AG09309 (cell line): ENCODE measurements around the gene DDX25.
"Not testable (repeated sequence)": the region's sequence is repeated elsewhere in the genome, so short reads cannot be mapped to it uniquely, and the experiment has no call there.

ENCODE experiments used
- DNase-seq: peaks from one replicate; pipeline ENCODE4 v3.0.0-alpha.2; 2010; ENCODE audit warnings: low read depth
- H3K4me3 ChIP-seq: 2 replicates; pipeline ENCODE4 v1.5.1; 2011; ENCODE audit warnings: mild to moderate bottlenecking, low read depth, low read length, moderate library complexity; ENCODE audit not compliant: control insufficient read depth
- TF ChIP-seq, protein P1 (sequence below): IDR thresholded peaks from 2 replicates; pipeline ENCODE4 v1.5.1; 2011; ENCODE audit warnings: mild to moderate bottlenecking, low read depth, low read length, inconsistent platforms; ENCODE audit not compliant: insufficient read depth, control insufficient read depth; ENCODE audit errors: missing control alignments

Gene DDX25

DNA sequence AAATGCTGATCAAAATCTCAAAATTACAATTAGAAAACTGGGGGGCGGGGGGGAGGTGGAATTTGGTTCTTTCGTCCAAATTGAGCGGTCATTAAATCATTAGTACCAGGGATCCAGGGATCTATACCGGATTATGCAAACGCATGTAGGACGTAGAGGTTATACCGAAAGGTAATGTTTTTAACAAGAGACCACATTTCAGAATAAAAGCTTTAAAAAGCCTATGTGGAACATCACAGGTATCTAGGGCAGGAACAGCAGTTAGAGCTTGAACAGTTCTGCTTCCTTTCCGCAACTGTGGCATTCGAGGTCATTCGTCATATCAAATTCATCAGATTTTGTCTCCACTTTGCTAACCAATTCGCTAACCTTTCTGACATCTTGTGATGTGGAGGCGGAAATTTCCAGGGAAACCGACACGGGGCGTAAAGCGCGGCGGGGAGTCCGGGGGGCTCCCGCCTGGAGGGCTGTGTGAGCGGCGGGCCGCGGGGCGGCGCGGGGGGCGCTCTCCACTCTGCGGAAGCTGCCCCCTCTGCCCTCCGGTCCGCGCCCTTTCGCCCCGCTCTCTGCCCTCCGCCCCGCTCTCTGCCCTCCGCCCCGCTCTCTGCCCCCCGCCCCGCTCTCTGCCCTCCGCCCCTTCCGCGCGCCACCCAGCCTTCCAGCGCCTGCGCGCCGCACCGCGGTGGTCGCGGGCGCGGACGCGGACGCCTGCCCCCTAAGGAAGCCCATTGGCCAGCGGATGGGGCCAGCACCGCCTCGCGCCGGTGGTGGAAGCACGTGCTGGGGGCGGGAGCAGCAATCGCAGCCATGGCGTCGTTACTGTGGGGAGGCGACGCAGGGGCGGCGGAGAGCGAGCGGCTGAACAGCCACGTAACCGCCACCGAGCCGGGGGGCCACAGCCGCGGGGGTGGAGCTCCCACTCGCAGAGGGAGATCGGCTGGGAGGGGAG, at the start of gene DDX25:
DDX25 (plus strand) TSS at position 798 of the 949 bp plus-strand sequence; CDS start at position 808, 10 bp downstream.
- no peak within 1 kb of the TSS for H3K4me3 ChIP-seq
- TF ChIP-seq, protein P1, sequence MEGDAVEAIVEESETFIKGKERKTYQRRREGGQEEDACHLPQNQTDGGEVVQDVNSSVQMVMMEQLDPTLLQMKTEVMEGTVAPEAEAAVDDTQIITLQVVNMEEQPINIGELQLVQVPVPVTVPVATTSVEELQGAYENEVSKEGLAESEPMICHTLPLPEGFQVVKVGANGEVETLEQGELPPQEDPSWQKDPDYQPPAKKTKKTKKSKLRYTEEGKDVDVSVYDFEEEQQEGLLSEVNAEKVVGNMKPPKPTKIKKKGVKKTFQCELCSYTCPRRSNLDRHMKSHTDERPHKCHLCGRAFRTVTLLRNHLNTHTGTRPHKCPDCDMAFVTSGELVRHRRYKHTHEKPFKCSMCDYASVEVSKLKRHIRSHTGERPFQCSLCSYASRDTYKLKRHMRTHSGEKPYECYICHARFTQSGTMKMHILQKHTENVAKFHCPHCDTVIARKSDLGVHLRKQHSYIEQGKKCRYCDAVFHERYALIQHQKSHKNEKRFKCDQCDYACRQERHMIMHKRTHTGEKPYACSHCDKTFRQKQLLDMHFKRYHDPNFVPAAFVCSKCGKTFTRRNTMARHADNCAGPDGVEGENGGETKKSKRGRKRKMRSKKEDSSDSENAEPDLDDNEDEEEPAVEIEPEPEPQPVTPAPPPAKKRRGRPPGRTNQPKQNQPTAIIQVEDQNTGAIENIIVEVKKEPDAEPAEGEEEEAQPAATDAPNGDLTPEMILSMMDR: no peak
- DNase-seq: no peak

DNA sequence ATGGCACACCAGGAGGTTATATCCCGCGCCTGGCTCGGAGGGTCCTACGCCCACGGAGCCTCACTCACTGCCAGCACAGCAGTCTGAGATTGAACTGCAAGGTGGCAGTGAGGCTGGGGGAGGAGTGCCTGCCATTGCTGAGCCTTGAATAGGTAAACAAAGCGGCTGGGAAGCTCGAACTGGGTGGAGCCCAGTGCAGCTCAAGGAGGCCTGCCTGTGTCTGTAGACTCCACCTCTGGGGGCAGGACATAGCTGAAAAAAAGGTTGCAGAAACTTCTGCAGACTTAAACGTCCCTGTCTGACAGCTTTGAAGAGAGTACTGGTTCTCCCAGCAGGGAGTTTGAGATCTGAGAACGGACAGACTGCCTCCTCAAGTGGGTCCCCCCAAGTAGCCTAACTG, 46.6 kb upstream of the DDX25 start:
- not testable (repeated sequence) for DNase-seq, H3K4me3 ChIP-seq

DNA sequence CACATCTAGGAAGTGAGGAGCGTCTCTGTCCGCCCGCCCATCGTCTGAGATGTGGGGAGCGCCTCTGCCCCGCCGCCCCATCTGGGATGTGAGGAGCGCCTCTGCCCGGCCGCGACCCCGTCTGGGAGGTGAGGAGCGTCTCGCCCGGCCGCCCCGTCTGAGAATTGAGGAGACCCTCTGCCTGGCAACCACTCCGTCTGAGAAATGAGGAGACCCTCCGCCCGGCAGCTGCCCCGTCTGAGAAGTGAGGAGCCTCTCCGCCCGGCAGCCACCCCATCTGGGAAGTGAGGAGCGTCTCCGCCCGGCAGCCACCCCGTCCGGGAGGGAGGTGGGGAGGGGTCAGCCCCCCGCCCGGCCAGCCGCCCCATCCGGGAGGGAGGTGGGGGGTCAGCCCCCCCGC, 41.5 kb upstream of the DDX25 start:
- H3K4me3 ChIP-seq, DNase-seq: not testable (repeated sequence)

DNA sequence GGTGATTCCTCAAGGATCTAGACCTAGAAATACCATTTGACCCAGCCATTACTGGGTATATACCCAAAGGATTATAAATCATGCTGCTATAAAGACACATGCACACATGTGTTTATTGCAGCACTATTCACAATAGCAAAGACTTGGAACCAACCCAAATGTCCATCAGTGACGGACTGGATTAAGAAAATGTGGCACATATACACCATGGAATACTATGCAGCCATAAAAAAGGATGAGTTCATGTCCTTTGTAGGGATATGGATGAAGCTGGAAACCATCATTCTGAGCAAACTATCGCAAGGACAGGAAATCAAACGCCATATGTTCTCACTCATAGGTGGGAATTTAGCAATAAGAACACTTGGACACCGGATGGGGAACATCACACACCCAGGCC, 39.0 kb upstream of the DDX25 start:
- DNase-seq, H3K4me3 ChIP-seq: not testable (repeated sequence)

DNA sequence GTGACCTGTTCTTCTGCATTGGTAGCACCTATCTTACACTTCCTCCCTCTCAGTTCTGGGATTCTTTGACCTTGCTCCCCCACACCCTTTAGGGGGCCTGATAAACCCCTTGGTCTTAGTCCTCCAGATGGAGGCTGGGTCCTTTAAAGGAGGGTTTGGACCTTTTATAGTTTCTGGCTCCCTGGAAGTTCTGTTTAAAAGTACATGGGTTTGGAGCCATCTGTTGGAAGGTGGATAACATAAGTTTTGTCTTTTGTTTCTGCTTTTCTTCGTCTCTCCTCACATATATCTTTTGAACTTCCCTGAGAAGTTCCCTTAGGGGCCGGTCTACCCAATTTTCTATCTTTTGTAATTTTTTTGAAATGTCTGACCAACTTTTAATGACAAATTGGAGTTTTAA, 34.8 kb upstream of the DDX25 start:
- no peak overlapping the region for H3K4me3 ChIP-seq
- TF ChIP-seq, protein P1: no peak
- DNase-seq: no peak

DNA sequence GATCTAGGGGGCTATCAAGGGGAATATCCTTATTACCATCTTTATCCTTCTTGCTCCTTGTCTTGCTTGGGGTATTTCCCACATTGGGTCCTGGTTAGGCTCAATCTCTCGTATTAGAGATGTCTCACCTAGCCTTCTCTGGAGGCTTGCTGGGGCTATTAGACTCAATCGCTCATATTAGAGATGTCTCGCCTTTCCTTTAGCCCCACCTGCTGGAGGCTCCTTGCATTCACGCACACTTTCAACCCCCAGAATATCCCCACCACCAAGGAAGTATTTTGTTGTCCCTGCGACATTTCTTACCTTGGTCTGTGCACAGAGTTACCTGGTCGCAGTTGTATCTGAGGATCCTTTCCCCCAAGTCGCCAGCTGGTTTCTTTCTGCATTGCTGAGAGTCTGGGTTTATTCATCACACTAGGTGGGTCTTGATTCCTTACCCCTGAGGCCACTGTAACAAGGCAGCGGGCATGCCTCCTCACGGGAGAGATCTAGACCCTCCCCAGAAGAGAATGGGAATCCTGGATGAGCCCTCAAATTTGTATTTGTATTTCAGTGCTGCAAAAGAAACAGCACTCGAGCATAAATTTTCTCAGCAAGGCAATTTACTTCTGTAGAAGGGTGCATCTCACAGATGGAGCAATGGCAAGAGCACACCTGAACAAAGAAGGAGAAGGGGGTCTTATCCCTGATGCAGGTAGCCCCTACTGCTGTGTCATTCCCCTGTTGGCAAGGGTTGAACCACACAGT, 32.7 kb upstream of the DDX25 start:
- DNase-seq: no peak
- no peak overlapping the region for H3K4me3 ChIP-seq
- TF ChIP-seq, protein P1: peak; percentile 67

DNA sequence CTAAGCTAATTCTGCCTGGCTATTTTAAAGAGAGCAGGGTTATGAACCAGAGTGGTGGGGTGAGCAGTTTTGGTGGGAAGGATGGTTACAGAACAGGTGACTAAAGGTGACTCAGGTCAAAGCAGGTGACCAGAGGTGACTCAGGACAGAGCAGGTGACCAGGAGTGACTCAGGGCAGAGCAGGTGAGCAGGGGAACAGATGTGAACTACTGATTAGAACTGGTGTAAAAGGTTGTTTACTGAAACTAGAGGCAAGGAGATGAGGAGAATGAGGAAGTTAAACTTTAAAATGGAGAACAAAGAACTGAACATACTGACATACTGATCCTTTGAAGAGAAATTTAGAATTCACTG, 32.2 kb upstream of the DDX25 start:
- TF ChIP-seq, protein P1: no peak
- DNase-seq: no peak
- H3K4me3 ChIP-seq: no peak overlapping the region

DNA sequence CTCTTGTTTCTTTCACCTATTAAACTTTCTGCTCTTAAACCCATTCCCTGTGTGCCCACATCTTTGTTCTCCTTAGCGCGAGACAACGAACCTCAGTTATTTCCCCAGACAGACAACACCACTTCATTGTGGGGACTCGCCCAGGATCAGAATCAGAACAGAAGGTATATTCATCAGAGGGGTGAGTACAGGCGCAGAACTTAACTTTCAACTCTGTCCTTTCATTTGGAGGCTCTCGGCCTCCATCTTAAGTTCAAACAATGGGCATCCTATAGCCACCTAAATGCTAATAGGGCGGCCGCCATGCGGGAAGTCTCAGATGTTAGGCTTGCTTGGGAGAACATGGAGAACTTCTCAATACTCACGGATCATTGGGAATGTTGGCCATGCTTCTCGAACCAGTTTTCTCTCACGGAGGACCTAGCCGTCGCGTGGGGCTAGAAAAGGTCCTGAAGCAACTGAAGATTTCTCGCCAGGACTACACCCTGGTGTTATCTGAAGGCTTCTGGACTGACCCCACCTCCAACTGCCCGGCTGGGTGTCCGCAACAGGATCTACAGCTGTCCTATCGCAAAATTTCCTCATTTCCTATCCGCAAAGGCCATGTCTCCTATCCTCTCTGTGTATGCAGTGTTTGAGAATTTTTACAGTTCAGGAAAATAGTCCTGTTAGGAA, 30.3 kb upstream of the DDX25 start:
- no peak for DNase-seq
- H3K4me3 ChIP-seq: no peak overlapping the region
- TF ChIP-seq, protein P1: no peak
